ENCODE data around the gene ASCL1. TPM values are rescaled to one million over a fixed set of nuclear protein-coding genes. Genes with fewer than 3 reads are reported as not detected.

ASCL1 gene
- total and polyA plus RNA-seq, 5 donors from 2014 or later = not detected

DNA sequence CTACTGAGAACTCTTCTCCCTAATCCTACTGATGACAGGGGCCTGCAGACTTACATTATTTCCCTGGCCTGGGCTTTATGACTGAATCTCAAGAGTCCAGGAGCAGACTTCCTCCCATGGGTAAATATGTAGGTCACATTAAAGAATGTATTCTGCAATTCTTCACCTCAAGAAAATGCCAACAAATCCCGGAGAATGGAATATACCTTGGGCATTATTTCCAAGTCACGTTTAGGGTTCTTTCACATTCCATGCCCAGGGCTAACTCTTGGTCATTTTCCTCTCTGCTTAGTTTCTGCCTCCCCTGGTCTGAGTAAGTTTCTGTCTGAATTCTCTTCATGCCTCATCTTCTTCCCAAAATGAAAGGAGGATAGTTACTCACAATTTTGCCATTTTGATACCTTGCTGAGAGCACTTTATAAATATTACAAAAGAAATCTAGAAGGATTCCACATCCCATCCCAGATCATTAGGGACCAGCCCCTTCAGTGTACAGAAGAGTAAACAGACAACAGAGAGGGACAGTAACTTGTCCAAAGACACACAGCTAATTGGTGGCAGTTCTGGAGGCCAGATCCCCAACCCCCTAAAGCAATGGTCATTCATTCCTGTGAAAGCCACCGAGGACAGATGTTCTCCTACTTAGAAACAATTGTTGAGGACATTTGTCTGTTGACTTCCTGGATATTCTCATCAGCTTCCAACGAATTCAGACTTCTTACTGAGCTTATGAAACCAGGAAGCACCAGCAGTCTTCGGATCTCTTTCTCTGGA lies 41.0 kb upstream of the ASCL1 start:
- Histone ChIP-seq H3K4me3 (ENCODE audit: low read depth, low read length) (no peak overlapping the region), H3K36me3 (ENCODE audit: control insufficient read depth, insufficient read depth, low read length) (no peaks in the 10 kb centered on the region), H3K27ac (ENCODE audit: insufficient read depth, low read length, poor library complexity, severe bottlenecking) (no peak overlapping the region), H3K27me3 (ENCODE audit: control insufficient read depth, insufficient read depth, low read length) (peaks cover 3% of the 10 kb centered on the region), H3K9me3 (ENCODE audit: control insufficient read depth in 2 of 2, low read length in 2 of 2) (no peaks in the 10 kb centered on the region), H3K4me1 (ENCODE audit: control insufficient read depth, insufficient read depth, low read length, poor library complexity, severe bottlenecking) (no peaks in the 10 kb centered on the region)
- ATAC-seq (ENCODE audit: low read depth in 2 of 2) (no peak), DNase-seq (no peak)
- peaks cover 0 to 1% (median 0%) of the 10 kb centered on the region in 7 donors for H3K9me3 Mint-ChIP-seq
- peaks cover 6 to 8% (median 7%) of the 10 kb centered on the region in 4 donors for H3K4me1 Mint-ChIP-seq
- peak overlapping the region; percentile 25 to 85 (median 64) for H3K4me3 Mint-ChIP-seq
- H3K27ac Mint-ChIP-seq = peak overlapping the region in 1 of 3 donors; percentile 78
- peaks cover 29% of the 10 kb centered on the region for H3K27me3 Mint-ChIP-seq
- H3K36me3 Mint-ChIP-seq = no peaks in the 10 kb centered on the region

DNA sequence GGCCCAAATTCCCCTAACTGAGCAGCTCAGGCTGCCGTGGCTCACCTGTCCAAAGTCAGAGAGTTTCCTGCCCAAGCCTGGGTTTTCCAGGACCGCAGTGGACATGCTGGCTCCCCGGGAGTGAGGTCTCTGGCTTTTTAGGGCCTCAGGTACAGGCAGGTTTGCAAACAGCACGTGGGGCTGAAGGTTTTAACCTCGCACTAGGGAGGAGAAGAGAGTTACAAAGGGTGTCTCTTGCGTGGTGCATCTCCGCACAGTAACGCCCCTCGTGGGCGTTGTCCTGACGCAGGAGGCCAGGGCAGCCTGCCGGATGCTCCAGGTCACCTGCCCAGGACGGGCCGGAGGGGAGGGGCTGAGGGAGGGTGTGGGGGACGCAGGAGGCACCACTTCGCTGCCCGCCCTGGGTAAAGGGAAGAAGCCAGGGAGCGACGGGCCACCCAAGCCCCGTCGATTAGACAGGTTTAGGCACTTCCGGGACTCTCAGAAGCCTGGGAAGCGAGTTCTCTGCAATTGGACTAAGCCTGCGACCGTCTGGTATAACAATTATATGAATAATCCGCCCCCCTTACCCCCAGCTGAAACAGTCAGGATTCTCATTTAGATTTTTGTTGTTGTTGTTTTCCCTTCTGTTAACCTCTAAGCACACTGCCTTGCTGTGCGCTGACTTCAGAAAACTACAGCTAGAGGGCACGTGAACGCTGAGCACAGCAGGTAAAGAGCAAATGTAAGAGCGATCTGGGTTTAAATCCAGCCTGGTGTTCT lies 40.3 kb upstream of the ASCL1 start, which contains the start of gene PAH:
Gene PAH (minus strand): TSS at position 219 of the 762 bp plus-strand sequence. CDS start 114 bp downstream, at position 105.
- H3K27me3 Mint-ChIP-seq = peaks cover 31% of the 10 kb centered on the region
- Histone ChIP-seq H3K36me3 (ENCODE audit: control insufficient read depth, insufficient read depth, low read length) (no peaks in the 10 kb centered on the region), H3K27ac (ENCODE audit: insufficient read depth, low read length, poor library complexity, severe bottlenecking) (no peak within 1 kb of the TSS), H3K4me1 (ENCODE audit: control insufficient read depth, insufficient read depth, low read length, poor library complexity, severe bottlenecking) (no peaks in the 10 kb centered on the region), H3K27me3 (ENCODE audit: control insufficient read depth, insufficient read depth, low read length) (peaks cover 3% of the 10 kb centered on the region), H3K9me3 (ENCODE audit: control insufficient read depth in 2 of 2, low read length in 2 of 2) (no peaks in the 10 kb centered on the region), H3K4me3 (ENCODE audit: low read depth, low read length) (peak within 1 kb of the TSS; percentile 56)
- peaks cover 6 to 8% (median 7%) of the 10 kb centered on the region in 4 donors for H3K4me1 Mint-ChIP-seq
- peak within 1 kb of the TSS; percentile 42 to 78 (median 75) for H3K27ac Mint-ChIP-seq
- DNase-seq (peak; percentile 6 to 27 (median 16)), ATAC-seq (ENCODE audit: low read depth in 2 of 2) (peak; percentile 37 to 56)
- H3K36me3 Mint-ChIP-seq = no peaks in the 10 kb centered on the region
- H3K9me3 Mint-ChIP-seq = peaks cover 0 to 1% (median 0%) of the 10 kb centered on the region in 7 donors
- H3K4me3 Mint-ChIP-seq = peak within 1 kb of the TSS; percentile 40 to 85 (median 66)

DNA sequence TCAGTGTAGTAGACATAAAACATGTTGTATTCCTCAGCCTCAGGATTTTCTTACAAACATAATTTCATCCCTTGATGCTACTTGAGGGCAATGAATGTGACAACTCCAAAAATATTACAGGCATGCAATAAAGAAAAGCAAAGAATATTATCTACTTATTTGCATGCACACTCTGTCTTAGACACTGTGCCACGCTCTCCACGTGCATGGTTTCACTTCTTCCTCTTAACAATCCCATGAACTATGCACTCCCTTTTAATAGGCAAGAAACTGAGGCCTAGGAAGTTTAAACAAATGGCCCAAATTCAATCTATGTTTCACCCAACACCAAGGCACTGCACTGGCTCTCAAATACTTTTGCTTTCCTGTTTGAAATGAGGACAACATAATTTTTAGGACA lies 38.6 kb upstream of the ASCL1 start:
- Mint-ChIP-seq H3K9me3 (peaks cover 0 to 1% (median 0%) of the 10 kb centered on the region in 7 donors), H3K27me3 (peaks cover 37% of the 10 kb centered on the region), H3K4me3 (no peak overlapping the region), H3K36me3 (no peaks in the 10 kb centered on the region), H3K27ac (no peak overlapping the region), H3K4me1 (peaks cover 6 to 8% (median 7%) of the 10 kb centered on the region in 4 donors)
- Histone ChIP-seq H3K4me1 (ENCODE audit: control insufficient read depth, insufficient read depth, low read length, poor library complexity, severe bottlenecking) (no peaks in the 10 kb centered on the region), H3K4me3 (ENCODE audit: low read depth, low read length) (no peak overlapping the region), H3K9me3 (ENCODE audit: control insufficient read depth in 2 of 2, low read length in 2 of 2) (no peaks in the 10 kb centered on the region), H3K27me3 (ENCODE audit: control insufficient read depth, insufficient read depth, low read length) (peaks cover 2% of the 10 kb centered on the region), H3K36me3 (ENCODE audit: control insufficient read depth, insufficient read depth, low read length) (no peaks in the 10 kb centered on the region), H3K27ac (ENCODE audit: insufficient read depth, low read length, poor library complexity, severe bottlenecking) (no peak overlapping the region)
- DNase-seq = no peak
- ATAC-seq (ENCODE audit: low read depth in 2 of 2) = no peak

DNA sequence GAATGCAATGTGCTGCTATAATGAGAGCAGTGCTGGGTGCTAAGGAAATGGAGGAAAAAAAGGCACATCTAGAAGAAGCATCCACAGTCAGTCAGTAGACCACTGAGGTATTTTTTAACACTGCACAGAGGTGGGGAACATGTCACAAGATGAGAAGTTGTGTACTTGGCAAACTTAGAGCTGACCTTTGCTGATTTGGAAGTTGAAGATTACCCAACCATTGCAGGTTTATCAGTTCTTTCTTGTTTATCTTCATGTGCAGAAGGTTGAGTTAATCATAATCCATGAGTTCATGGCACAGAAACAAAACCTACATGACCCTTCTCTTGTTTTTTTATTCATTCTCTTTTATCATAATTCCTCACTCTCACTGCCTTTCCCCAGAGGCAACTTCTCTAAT lies 37.2 kb upstream of the ASCL1 start:
- H3K36me3 Mint-ChIP-seq = no peaks in the 10 kb centered on the region
- no peaks in the 10 kb centered on the region for H3K4me1 ChIP-seq (ENCODE audit: control insufficient read depth, insufficient read depth, low read length, poor library complexity, severe bottlenecking)
- H3K4me3 ChIP-seq (ENCODE audit: low read depth, low read length) = no peak overlapping the region
- H3K27ac ChIP-seq (ENCODE audit: insufficient read depth, low read length, poor library complexity, severe bottlenecking) = no peak overlapping the region
- no peak overlapping the region for H3K27ac Mint-ChIP-seq
- H3K4me1 Mint-ChIP-seq = peaks cover 6 to 8% (median 7%) of the 10 kb centered on the region in 4 donors
- no peaks in the 10 kb centered on the region for H3K9me3 ChIP-seq (ENCODE audit: control insufficient read depth in 2 of 2, low read length in 2 of 2)
- no peaks in the 10 kb centered on the region for H3K36me3 ChIP-seq (ENCODE audit: control insufficient read depth, insufficient read depth, low read length)
- no peak overlapping the region for H3K4me3 Mint-ChIP-seq
- H3K27me3 ChIP-seq (ENCODE audit: control insufficient read depth, insufficient read depth, low read length) = peaks cover 3% of the 10 kb centered on the region
- no peak for DNase-seq
- H3K9me3 Mint-ChIP-seq = peaks cover 0 to 1% (median 0%) of the 10 kb centered on the region in 7 donors
- H3K27me3 Mint-ChIP-seq = peaks cover 39% of the 10 kb centered on the region
- no peak for ATAC-seq (ENCODE audit: low read depth in 2 of 2)

DNA sequence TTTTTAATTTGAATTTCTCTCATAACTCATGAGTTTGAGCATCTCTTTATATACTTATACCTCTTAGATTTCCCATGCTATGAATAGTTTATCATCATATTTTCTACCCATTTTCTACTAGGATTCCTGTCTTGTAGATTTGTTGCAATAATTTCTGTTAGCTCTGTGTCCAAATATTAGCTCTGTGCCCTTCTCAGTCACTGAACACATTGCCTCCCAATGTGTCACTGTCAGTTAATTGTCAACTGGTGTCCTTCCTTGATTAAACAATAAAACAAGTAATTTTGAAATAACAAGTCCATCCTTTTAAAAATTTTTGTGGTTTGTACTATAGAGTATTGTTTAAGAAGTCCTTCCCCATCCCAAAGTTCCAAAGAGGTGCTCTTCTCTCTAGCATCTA lies 36.2 kb upstream of the ASCL1 start:
- Mint-ChIP-seq H3K4me3 (no peak overlapping the region), H3K36me3 (no peaks in the 10 kb centered on the region), H3K27ac (no peak overlapping the region), H3K9me3 (peaks cover 0 to 4% (median 0%) of the 10 kb centered on the region in 7 donors), H3K4me1 (peaks cover 6 to 8% (median 7%) of the 10 kb centered on the region in 4 donors), H3K27me3 (peaks cover 32% of the 10 kb centered on the region)
- no peaks in the 10 kb centered on the region for H3K36me3 ChIP-seq (ENCODE audit: control insufficient read depth, insufficient read depth, low read length)
- no peaks in the 10 kb centered on the region for H3K9me3 ChIP-seq (ENCODE audit: control insufficient read depth in 2 of 2, low read length in 2 of 2)
- peaks cover 3% of the 10 kb centered on the region for H3K27me3 ChIP-seq (ENCODE audit: control insufficient read depth, insufficient read depth, low read length)
- no peaks in the 10 kb centered on the region for H3K4me1 ChIP-seq (ENCODE audit: control insufficient read depth, insufficient read depth, low read length, poor library complexity, severe bottlenecking)
- ATAC-seq (ENCODE audit: low read depth in 2 of 2) (no peak), DNase-seq (no peak)
- no peak overlapping the region for H3K27ac ChIP-seq (ENCODE audit: insufficient read depth, low read length, poor library complexity, severe bottlenecking)
- no peak overlapping the region for H3K4me3 ChIP-seq (ENCODE audit: low read depth, low read length)

DNA sequence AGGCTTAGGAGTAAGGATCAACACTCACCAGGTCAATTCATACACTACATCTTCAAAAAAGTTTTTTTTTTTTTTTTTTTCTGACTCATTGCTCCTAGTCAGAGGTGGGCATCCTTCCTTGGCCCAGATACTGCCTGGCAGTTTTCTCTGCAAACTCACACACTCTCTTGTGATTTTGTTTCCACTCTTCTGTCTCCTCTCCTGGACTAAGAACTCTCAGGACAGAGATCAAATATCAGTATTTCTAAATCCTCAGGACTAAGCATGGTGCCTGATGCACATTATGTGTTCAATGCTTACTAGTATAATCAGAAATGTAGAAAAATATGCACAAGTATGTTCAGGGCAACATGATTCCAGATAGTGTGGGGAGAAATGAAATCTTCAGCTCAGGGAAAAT lies 30.3 kb upstream of the ASCL1 start:
- peaks cover 22% of the 10 kb centered on the region for H3K27me3 Mint-ChIP-seq
- H3K9me3 Mint-ChIP-seq = peaks cover 0 to 6% (median 0%) of the 10 kb centered on the region in 7 donors
- H3K27me3 ChIP-seq (ENCODE audit: control insufficient read depth, insufficient read depth, low read length) = peaks cover 15% of the 10 kb centered on the region
- DNase-seq (no peak), ATAC-seq (ENCODE audit: low read depth in 2 of 2) (no peak)
- H3K27ac Mint-ChIP-seq = no peak overlapping the region
- H3K36me3 ChIP-seq (ENCODE audit: control insufficient read depth, insufficient read depth, low read length) = no peaks in the 10 kb centered on the region
- H3K4me3 ChIP-seq (ENCODE audit: low read depth, low read length) = no peak overlapping the region
- no peak overlapping the region for H3K27ac ChIP-seq (ENCODE audit: insufficient read depth, low read length, poor library complexity, severe bottlenecking)
- no peaks in the 10 kb centered on the region for H3K9me3 ChIP-seq (ENCODE audit: control insufficient read depth in 2 of 2, low read length in 2 of 2)
- no peak overlapping the region for H3K4me3 Mint-ChIP-seq
- H3K4me1 Mint-ChIP-seq = no peaks in the 10 kb centered on the region
- no peaks in the 10 kb centered on the region for H3K36me3 Mint-ChIP-seq
- H3K4me1 ChIP-seq (ENCODE audit: control insufficient read depth, insufficient read depth, low read length, poor library complexity, severe bottlenecking) = no peaks in the 10 kb centered on the region

DNA sequence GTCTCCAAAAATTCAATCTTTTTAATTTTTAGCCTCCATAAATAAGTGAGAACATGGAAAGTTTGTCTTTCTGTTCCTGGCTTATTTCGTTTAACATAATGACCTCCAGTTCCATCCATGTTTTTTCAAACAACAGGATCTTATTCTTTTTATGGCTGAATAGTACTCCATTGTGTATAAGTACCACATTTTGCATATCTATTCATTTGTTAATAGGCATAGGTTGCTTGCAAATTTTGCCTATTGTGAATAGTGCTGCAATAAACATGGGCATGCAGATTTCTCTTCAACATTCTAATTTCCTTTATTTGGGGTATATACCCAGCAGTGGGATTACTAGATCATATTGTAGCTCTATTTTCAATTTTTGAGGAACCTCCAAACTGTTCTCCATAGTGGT lies 24.3 kb upstream of the ASCL1 start:
- Mint-ChIP-seq H3K4me3 (no peak overlapping the region), H3K27ac (no peak overlapping the region), H3K27me3 (peaks cover 18% of the 10 kb centered on the region), H3K36me3 (no peaks in the 10 kb centered on the region), H3K9me3 (peaks cover 0 to 3% (median 0%) of the 10 kb centered on the region in 7 donors), H3K4me1 (no peaks in the 10 kb centered on the region)
- Histone ChIP-seq H3K9me3 (ENCODE audit: control insufficient read depth in 2 of 2, low read length in 2 of 2) (no peaks in the 10 kb centered on the region), H3K27ac (ENCODE audit: insufficient read depth, low read length, poor library complexity, severe bottlenecking) (no peak overlapping the region), H3K36me3 (ENCODE audit: control insufficient read depth, insufficient read depth, low read length) (no peaks in the 10 kb centered on the region), H3K27me3 (ENCODE audit: control insufficient read depth, insufficient read depth, low read length) (peaks cover 13% of the 10 kb centered on the region), H3K4me1 (ENCODE audit: control insufficient read depth, insufficient read depth, low read length, poor library complexity, severe bottlenecking) (no peaks in the 10 kb centered on the region), H3K4me3 (ENCODE audit: low read depth, low read length) (no peak overlapping the region)
- ATAC-seq (ENCODE audit: low read depth in 2 of 2) = no peak
- DNase-seq = no peak
